Stimulated activated CD4-positive, alpha-beta T cell treated with anti-CD3 and anti-CD28 coated beads, TNF-alpha, amount 100 ng/mL, for 24 hours (primary cell): ENCODE measurements around the gene PDE4D.

Experiments used
- DNase-seq, 3 experiments: peaks; one replicate each; pipeline ENCODE4 v3.0.0-alpha.2; 2020; ENCODE audit warnings: low read depth in 3 of 3

PDE4D gene

GRCh38 chr5:58932057-58932612, 961.4 kb downstream of the PDE4D start:
- DNase-seq, result no peak

DNA sequence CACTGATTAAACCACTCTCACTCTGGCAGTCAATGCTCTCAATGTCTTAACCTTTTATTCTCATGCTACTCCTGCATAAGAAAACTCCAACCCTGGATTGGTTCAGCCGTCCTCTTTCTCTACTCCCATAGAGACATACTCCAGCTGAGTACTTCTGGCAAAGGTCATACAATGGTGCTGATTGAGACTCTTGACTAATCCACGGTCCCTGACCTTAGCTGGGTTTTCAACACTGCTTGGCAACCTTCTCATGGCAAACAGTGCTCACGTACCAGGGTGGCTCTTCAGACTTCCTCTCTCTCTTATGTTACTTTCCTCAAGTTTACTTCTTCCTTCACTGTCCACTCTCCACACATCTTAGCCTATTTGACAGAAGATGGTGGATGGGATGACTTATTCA, 963.0 kb downstream of the PDE4D start:
- DNase-seq, result no peak

- no peak for DNase-seq
Observed at GRCh38 chr5:58929726-58930125, 963.8 kb downstream of the PDE4D start.

GRCh38 chr5:58927938-58928337, 965.6 kb downstream of the PDE4D start:
- DNase-seq, result no peak

- DNase-seq, result no peak
Observed at GRCh38 chr5:58927181-58927580, 966.3 kb downstream of the PDE4D start.

GRCh38 chr5:58926541-58926935, 967.0 kb downstream of the PDE4D start:
- DNase-seq, result no peak

- peak in 1 of 3 experiments; percentile 4 for DNase-seq
Observed at GRCh38 chr5:58925627-58926540, 967.6 kb downstream of the PDE4D start.

DNA sequence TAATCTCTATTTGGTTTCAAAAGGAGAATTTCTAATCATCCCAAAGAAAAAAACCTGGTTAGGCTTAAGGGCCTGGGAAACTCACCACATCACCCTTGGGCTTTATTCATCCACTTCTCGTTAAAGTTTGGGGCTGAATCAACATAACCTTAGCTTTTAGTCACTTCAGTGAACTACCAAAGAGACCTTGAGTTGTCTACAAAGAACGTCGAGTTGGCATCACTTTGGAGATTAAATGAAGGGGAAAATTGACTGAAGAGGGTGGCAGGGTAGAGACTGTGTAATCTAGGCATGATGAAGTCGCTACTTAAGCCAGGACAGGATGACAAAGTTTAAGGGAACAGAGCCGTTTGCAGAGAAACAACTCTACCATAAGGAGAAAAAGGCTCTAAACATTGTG, 969.2 kb downstream of the PDE4D start:
- DNase-seq, result no peak

DNA sequence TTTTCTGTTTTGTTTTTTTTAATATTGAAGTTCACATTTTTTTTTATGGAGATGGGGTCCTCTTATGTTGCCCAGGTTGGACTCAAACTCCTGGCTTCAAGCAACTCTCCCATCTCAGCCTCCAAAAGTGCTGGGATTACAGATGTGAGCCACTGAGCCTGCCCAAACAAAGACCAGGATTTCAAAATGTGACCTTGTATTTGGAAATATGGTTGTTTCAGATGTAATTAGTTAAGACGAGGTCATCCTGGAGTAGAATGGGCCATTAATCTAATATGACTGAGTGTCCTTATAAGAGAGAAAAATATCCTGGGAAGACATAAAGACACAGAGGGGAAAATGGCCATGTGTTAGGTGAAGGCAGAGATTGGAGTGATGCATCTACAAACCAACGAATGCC, 970.2 kb downstream of the PDE4D start:
- no peak for DNase-seq

DNA sequence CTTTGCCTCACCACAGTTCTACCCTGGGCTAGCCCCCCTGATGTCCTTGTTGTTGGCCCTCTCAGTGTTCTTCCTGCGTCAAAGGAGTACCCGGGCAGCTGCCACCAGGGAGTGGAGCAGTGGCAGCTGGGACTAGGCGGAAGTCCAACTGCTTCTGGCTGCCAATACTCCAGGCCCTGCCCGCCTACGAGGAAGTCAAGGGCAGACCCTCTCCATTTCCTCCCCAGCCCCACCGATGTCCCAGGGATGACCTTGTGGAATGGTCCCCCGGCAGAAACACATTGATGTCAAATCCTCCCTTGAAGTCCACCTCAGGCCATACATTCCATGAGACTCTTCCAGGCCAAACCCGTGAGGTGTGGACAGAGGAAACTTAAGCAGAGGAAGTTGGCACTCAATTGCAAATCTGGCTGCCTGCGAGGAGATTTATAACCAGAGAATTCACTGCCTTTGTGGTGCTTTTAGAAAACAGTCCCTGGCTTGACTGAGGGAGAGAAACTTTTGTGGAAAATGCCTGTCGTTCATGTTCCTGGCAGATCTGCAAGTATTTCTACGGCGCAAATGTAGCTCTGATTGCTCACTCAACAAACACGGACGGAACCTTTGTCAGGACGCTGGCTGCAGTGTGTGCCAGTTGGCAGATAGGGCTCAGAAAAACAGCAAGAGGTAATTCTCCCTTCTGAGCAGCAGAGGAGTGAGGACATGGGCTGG, 970.9 kb downstream of the PDE4D start:
- no peak for DNase-seq

DNA sequence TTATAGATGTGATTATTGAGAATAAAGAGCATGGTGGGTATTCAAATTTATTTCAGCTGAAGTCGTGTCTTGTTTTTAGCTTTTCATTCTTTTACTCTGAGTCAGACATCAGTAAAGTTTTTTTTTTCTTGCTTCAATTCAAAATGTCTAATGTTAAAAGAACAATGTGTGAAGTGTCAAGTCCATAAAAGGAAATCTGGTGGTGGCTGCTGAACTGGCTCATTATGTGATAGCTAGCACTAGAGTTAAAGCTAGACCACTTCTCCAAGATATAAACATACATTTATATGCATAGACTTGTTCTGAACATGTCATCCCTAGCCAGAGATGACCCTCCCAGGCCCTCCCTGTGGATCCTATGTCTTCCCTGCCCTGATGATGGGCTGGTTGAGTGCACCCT, 972.4 kb downstream of the PDE4D start:
- no peak for DNase-seq

- no peak for DNase-seq
Observed at GRCh38 chr5:58919833-58920232, 973.7 kb downstream of the PDE4D start.
